SJCRH30 (cell line): ENCODE measurements around the gene UBAP2. TPM values are rescaled to one million over a fixed set of nuclear protein-coding genes. Genes with fewer than 3 reads are reported as not detected.

Experiments used
- DNase-seq, 2 experiments: peaks; one replicate each; pipeline ENCODE4 v3.0.0-alpha.2; 2015 to 2020
- H3K27ac ChIP-seq: fragments of 250-450 bp; sonication (Bioruptor Pico); 2 replicates; pipeline ENCODE4 v1.5.1; 2020; ENCODE audit warnings: mild to moderate bottlenecking, moderate library complexity
- H3K27me3 ChIP-seq: fragments of 250-450 bp; sonication (Bioruptor Pico); 2 replicates; pipeline ENCODE4 v1.5.1; 2020; ENCODE audit warnings: mild to moderate bottlenecking, moderate library complexity
- H3K36me3 ChIP-seq: fragments of 250-450 bp; sonication (Bioruptor Pico); 2 replicates; pipeline ENCODE4 v1.5.1; 2020; ENCODE audit warnings: mild to moderate bottlenecking, moderate library complexity
- H3K4me1 ChIP-seq: fragments of 250-450 bp; sonication (Bioruptor Pico); 2 replicates; pipeline ENCODE4 v1.5.1; 2020; ENCODE audit warnings: mild to moderate bottlenecking, moderate library complexity
- H3K4me3 ChIP-seq: fragments of 250-450 bp; sonication (Bioruptor Pico); 2 replicates; pipeline ENCODE4 v1.5.1; 2020; ENCODE audit warnings: mild to moderate bottlenecking, moderate library complexity
- H3K9me3 ChIP-seq: fragments of 250-450 bp; sonication (Bioruptor Pico); replicated peaks from 2 replicates; pipeline ENCODE4 v1.5.1; 2020; ENCODE audit warnings: mild to moderate bottlenecking, moderate library complexity
- total RNA-seq: library from RNA; depleted of rRNA; stranded (reverse); fragments of >200 nt; shearing (Covaris generic); gene quantifications from 2 replicates; pipeline ENCODE4 v1.2.3, GENCODE V29; 2014

Gene UBAP2
- total RNA-seq, 1 experiment from 2014 or later = 17.0 TPM

DNA sequence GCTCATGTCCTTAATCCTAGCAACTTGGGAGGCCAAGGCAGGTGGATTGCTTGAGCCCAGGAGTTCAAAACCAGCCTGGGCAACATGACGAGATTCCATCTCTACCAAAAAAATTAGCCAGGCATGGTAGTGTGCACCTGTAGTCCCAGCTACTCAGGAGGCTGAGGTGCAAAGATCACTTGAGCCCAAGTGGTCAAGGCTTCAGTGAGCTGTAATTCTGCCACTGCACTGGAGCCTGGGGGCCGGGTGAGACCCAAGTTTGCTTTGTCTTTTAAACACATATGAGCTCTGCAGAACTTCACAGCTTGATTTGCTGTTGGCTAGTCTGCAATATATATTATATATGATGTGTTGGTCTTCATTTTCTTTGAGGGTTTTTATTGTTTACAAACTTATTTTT is 141.9 kb downstream of the UBAP2 start:
- Histone ChIP-seq H3K27ac (no peak overlapping the region), H3K4me1 (no peaks in the 10 kb centered on the region), H3K9me3 (no peaks in the 10 kb centered on the region), H3K27me3 (no peaks in the 10 kb centered on the region), H3K36me3 (peaks cover 11% of the 10 kb centered on the region; the same call in 1 of the 2 replicates), H3K4me3 (no peak overlapping the region)
- no peak for DNase-seq

DNA sequence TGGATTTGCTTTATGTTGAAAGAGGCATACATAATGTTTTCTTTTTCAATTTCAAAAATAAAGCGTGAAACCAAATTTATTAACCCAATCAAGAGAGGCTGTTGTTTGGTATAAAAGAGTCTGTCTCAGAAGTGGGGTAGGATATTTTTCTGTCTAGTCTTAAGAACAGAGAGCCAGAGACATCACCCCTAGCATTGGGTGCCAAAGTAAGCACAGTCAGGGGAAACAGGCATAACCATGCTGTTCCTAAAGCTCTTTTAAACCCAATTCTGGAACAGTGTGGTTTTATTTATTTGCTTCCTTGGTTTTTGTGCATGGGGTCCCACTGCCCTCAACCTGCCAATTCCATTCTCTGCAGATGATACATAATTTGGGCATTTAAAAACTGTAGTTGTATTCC is 143.6 kb downstream of the UBAP2 start:
- no peak for DNase-seq
- H3K4me3 ChIP-seq = no peak overlapping the region

DNA sequence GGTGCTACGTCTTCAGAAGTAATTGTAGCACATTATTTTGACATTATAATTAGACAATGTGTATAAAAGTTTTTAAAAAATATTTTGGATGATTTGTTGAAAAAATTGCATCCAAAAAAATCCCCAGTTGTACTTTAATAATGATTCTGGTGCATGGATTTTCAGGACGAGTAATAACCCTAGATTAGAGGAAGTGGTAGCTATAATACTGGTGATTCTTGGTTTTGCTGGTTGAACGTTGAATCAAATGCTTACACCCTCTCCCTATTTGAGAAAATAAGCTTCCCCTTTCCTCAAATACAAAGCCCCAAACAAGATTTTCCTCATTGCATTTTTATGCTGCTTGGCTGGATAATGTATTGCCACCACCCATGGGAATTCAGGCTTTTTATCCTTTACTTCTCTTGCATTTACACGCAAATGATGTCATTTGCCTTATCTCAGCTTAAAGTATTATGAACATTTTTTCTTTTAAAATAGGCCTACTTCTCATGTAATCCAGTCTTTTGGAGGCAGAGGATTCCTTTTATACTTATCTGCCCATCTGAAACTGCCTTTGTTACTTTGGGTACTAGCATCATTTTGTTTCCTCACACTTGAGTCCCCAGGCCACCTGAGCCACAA is 145.4 kb downstream of the UBAP2 start:
- no peak for DNase-seq
- Histone ChIP-seq H3K27ac (no peak overlapping the region), H3K4me3 (no peak overlapping the region), H3K36me3 (peaks cover 4% of the 10 kb centered on the region; the same call in 1 of the 2 replicates), H3K9me3 (no peaks in the 10 kb centered on the region), H3K27me3 (no peaks in the 10 kb centered on the region), H3K4me1 (no peaks in the 10 kb centered on the region)

More for the DNA sequence above, 143.6 kb downstream of the UBAP2 start:
- Histone ChIP-seq H3K4me1 (no peaks in the 10 kb centered on the region), H3K9me3 (no peaks in the 10 kb centered on the region), H3K27ac (no peak overlapping the region), H3K27me3 (no peaks in the 10 kb centered on the region), H3K36me3 (peaks cover 10% of the 10 kb centered on the region; the same call in 1 of the 2 replicates)

DNA sequence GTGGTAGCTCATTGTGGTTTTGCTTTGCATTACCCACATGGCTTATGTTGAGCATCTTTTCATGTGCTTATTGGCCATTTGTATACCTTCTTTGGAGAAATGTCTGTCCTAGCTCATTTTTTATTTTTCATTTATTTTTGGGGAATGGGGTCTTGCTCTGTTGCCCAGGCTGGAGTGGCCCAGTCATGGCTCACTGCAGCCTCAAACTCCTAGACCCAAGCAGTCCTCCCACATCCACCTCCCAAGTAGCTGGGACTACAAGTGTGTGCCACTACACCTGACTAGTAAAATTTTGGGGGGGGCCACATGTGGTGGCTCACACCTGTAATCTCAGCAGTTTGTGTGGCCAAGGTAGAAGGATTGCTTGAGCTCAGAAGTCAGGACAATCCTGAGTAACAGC is 154.4 kb downstream of the UBAP2 start:
- H3K9me3 ChIP-seq = no peaks in the 10 kb centered on the region
- H3K27ac ChIP-seq = no peak overlapping the region
- H3K27me3 ChIP-seq = no peaks in the 10 kb centered on the region
- H3K36me3 ChIP-seq = peaks cover 3% of the 10 kb centered on the region
- H3K4me3 ChIP-seq = no peak overlapping the region
- DNase-seq = no peak
- H3K4me1 ChIP-seq = no peaks in the 10 kb centered on the region

DNA sequence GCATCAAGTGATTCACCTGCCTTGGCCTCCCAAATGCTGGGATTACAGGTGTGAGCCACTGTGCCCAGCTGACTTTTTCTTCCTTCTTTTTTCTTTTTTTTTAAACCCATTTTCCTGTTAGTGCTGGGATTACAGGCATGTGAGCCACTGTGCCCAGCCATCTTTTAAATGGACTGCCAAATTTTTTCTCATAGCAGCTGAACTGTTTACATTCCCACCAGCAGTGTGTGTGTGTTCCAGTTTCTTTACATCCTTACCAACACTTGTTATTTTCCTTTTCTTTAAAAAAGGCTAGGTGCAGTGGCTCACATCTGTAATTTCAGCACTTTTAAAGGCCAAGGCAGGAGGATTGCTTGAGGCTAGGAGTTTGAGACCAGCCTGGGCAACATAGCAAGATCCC is 154.8 kb downstream of the UBAP2 start:
- no peak for DNase-seq
- Histone ChIP-seq H3K4me1 (no peaks in the 10 kb centered on the region), H3K9me3 (no peaks in the 10 kb centered on the region), H3K27me3 (no peaks in the 10 kb centered on the region), H3K4me3 (no peak overlapping the region), H3K36me3 (peaks cover 8% of the 10 kb centered on the region), H3K27ac (no peak overlapping the region)

DNA sequence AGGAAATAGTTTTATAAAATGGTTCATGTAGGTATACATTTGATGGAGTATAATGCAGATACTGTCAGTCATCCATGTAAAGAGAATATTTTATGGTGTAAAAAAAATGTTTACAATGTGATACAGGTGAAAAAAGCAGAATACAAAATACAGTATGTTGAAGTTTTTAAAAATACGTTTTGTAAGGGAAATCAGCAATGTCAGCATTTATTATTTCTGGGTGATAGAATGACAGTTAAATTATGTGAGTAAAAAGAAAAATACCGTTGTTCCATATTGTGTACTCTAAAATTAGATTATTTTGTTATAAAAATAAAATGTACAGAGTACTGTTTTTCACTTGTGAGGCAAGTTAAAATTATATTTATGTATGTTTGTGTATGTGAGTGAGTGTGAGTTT is 162.7 kb downstream of the UBAP2 start:
- Histone ChIP-seq H3K4me1 (no peaks in the 10 kb centered on the region), H3K36me3 (peaks cover 11% of the 10 kb centered on the region; the same call in 1 of the 2 replicates), H3K27ac (no peak overlapping the region), H3K4me3 (no peak overlapping the region), H3K9me3 (no peaks in the 10 kb centered on the region), H3K27me3 (no peaks in the 10 kb centered on the region)
- DNase-seq = no peak

DNA sequence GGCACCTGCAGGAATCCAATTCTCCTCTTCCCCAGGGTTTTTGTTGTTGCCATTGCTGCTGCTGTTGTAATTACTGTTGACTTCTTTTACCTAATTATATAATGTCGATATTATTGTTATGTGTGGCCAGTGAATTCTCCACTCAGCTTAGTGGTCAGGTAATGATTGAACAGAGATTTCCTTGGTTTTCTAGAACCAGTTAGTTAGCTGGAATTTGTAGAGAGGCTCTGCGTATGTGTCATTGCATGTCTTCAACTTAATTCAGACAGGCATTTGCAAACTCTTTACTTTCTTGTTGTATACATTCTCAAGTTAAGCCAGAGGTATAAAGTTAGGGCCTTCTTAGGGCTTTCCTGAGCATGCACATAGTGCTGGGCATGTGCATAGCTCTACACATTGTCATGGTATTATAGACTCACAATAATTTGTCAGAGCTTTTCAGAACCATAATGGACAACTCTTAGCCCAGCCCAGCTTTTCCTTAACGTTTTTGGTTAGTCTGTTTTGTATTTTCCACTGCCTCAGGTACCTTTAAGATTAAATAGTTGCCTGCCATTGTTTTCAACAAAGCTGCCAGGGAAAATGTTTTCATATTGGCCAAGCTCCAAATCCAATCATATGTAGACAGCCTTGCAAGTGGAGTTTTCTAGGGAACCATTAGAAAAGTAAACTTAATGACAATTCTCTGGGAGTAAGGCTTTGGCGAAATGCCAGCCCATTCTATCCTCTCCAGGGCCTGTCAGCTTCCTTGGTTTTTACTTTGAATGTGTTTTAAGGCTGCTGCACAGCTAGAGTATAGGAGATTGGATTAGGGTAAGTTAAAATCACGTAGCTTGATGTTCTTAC is 163.6 kb downstream of the UBAP2 start:
- no peak overlapping the region for H3K4me3 ChIP-seq
- H3K4me1 ChIP-seq = no peaks in the 10 kb centered on the region
- no peaks in the 10 kb centered on the region for H3K9me3 ChIP-seq
- DNase-seq = peak; percentile 14 to 47
- peaks cover 11% of the 10 kb centered on the region; the same call in 1 of the 2 replicates for H3K36me3 ChIP-seq
- no peaks in the 10 kb centered on the region for H3K27me3 ChIP-seq
- no peak overlapping the region for H3K27ac ChIP-seq

DNA sequence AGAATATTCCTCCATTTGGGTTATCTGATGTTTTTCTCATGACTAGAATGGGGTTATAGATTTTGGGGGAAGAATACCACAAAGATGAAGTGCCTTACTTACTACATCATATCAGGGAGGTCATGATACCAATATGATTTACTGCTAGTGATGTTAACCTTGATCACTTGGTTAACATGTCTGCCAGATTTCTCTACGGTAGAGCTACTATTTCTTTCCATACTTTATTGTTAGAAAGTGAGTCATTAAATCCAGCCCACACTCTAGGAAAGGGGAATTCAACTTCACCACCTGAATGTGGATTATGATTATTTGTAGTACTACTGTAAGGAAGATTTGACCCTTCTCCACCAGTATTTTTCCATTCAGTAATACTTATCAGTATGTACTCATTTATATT is 167.1 kb downstream of the UBAP2 start:
- Histone ChIP-seq H3K27me3 (no peaks in the 10 kb centered on the region), H3K36me3 (no peaks in the 10 kb centered on the region), H3K4me1 (no peaks in the 10 kb centered on the region), H3K9me3 (no peaks in the 10 kb centered on the region), H3K4me3 (no peak overlapping the region), H3K27ac (no peak overlapping the region)
- DNase-seq = no peak

DNA sequence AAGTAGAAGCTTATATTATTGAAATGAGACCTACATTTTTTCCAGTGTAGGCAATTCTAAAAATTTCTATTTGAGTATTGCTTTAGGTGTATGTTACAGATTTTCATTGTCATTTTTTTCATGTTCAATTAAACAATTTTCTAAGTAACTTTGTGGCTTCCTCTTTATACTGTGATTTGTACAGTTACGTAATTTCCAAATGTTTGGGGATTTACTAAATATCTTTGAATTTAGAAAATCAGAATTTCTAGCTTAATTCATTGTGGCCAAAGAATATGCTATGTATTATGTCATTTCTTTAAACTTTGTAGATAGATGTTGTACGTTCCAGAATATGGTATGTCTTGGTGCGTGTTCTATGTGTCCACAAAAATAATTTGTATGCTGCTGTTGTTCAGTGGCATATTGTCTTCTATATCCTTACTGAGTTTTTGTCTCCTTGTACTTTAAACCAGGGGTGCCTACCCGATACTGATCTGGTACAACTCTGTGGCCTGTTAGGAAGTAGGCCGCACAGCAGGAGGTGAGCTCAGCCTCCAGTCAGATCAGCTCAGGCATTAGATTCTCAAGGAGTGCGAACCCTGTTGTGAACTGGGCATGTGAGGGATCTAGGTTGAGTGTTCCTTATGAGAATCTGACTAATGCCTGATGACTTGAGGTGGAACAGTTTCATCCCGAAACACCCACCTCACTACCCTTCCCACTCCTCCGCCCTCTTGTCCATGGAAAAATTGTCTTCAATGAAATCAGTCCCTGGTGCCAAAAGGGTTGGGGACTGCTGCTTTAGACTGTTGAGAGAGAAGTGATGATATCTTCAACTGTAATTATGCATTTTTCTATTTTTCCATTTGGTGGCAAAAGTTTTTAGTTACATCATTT is 168.2 kb downstream of the UBAP2 start:
- Histone ChIP-seq H3K27ac (no peak overlapping the region), H3K4me3 (no peak overlapping the region), H3K9me3 (no peaks in the 10 kb centered on the region), H3K36me3 (no peaks in the 10 kb centered on the region), H3K4me1 (no peaks in the 10 kb centered on the region), H3K27me3 (no peaks in the 10 kb centered on the region)
- DNase-seq = no peak

DNA sequence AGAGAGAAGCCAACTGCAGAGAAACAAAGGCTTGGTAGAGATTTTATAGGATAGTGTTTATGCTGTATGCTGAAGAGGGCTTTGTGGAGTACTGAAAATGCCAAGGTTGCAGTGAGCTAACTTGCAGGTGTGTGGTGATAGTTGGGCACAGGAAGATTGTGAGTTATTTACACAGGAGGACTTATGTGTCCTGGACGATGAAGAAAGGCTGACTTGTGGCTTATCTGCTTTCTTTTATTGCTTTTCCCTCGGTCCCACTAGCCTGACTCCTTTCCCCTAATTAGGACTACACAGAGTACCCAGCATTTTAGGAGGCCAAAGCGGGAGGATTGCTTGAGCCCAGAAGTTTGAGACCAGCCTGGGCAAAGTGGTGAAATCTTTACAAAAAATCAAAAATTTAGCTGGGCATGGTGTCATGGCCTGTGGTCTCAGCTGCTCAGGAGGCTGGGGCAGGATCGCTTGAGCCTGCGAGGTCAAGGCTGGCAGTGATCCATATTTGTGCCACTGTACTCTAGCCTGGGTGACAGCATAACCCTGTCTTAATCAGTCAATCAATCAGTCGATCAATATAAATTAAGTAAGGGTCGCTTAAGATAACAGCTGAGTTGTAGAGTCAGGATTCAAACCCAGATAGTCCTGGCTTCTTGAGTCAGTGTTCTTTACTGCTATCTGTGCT is 169.9 kb downstream of the UBAP2 start:
- Histone ChIP-seq H3K36me3 (no peaks in the 10 kb centered on the region), H3K4me1 (no peaks in the 10 kb centered on the region), H3K27me3 (no peaks in the 10 kb centered on the region), H3K9me3 (no peaks in the 10 kb centered on the region), H3K27ac (no peak overlapping the region), H3K4me3 (no peak overlapping the region)
- no peak for DNase-seq

DNA sequence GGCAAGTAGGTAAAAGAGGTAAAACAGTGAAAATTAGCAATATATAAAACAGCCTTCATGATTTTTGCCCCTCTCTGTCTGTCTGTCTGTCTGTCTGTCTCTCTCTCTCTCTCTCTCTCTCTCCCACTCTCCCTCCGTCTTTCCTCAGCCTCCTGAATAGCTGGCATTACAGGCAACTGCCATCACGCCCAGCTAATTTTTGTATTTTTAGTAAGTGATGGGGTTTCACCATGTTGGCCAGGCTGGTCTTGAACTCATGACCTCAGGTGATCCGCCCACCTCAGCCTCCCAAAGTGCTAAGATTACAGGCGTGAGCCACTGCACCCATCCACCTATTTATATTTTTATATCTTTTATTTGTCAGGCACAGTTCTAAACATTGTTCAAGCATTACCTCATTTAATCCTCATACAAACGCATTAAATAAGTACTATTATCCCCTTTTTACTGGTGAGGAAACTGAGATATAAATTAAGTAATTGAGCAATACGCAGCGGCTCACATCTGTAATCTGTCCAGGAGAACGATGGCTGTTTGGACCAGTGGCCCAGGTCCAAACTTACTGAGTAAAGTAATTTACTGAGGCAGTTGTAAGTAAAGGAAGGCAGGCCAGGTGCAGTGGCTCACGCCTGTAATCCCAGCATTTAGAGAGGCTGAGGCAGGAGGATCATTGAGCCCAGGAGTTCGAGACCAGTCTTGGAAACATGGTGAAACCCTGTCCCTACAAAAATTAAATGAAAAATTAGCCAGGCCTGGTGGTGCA is 170.8 kb downstream of the UBAP2 start:
- no peak overlapping the region for H3K4me3 ChIP-seq
- no peaks in the 10 kb centered on the region for H3K9me3 ChIP-seq
- H3K36me3 ChIP-seq = no peaks in the 10 kb centered on the region
- no peak for DNase-seq
- H3K27me3 ChIP-seq = no peaks in the 10 kb centered on the region
- H3K27ac ChIP-seq = no peak overlapping the region
- no peaks in the 10 kb centered on the region for H3K4me1 ChIP-seq
